DND-41 (cell line): ENCODE data around the gene RRP36.

Experiments
- ATAC-seq: fragments of 200-7000 bp; cut with Tn5 transposase; 3 replicates; pipeline ENCODE4 v1.9.1; 2021; ENCODE audit warnings: low read depth; ENCODE audit not compliant: insufficient read depth
- DNase-seq: peaks from one replicate; pipeline ENCODE4 v3.0.0-alpha.2; 2020
- H2AFZ ChIP-seq: 2 replicates; pipeline ENCODE4 v1.6.0; 2012; ENCODE audit warnings: low read depth, low read length
- H3K27ac ChIP-seq: 2 replicates; pipeline ENCODE4 v1.5.1; 2012; ENCODE audit warnings: low read length, inconsistent platforms
- H3K27me3 ChIP-seq: fragments of 200-600 bp; sonication (generic); 2 replicates; pipeline ENCODE4 v1.6.0; 2012; ENCODE audit warnings: low read length, mild to moderate bottlenecking, inconsistent platforms; ENCODE audit not compliant: insufficient read depth, poor library complexity
- H3K36me3 ChIP-seq: 2 replicates; pipeline ENCODE4 v1.5.1; 2012; ENCODE audit warnings: low read length, inconsistent platforms; ENCODE audit not compliant: insufficient read depth
- H3K4me1 ChIP-seq: 2 replicates; pipeline ENCODE4 v1.5.1; 2012; ENCODE audit warnings: mild to moderate bottlenecking, low read length; ENCODE audit not compliant: insufficient read depth
- H3K4me2 ChIP-seq: 2 replicates; pipeline ENCODE4 v1.6.0; 2012; ENCODE audit warnings: mild to moderate bottlenecking, moderate library complexity, low read length, inconsistent platforms; ENCODE audit not compliant: insufficient read depth
- H3K4me3 ChIP-seq, 2 experiments: fragments of 200-600 bp in 1 of 2; shearing (Covaris generic) in 1 of 2; 2 replicates each; pipeline ENCODE4 v1.5.1; 2012 to 2016; ENCODE audit warnings: inconsistent platforms in 2 of 2, low read length in 2 of 2, mild to moderate bottlenecking in 2 of 2, low read depth in 1 of 2, moderate library complexity in 1 of 2
- H3K79me2 ChIP-seq: 2 replicates; pipeline ENCODE4 v1.6.0; 2012; ENCODE audit warnings: low read length, inconsistent platforms; ENCODE audit not compliant: insufficient read depth
- H3K9ac ChIP-seq: 2 replicates; pipeline ENCODE4 v1.6.0; 2012; ENCODE audit warnings: low read depth, mild to moderate bottlenecking, inconsistent platforms, low read length, moderate library complexity
- H3K9me3 ChIP-seq: 2 replicates; pipeline ENCODE4 v1.5.1; 2012; ENCODE audit warnings: low read length, moderate library complexity, mild to moderate bottlenecking, inconsistent platforms; ENCODE audit not compliant: insufficient read depth, severe bottlenecking
- H4K20me1 ChIP-seq: 2 replicates; pipeline ENCODE4 v1.6.0; 2012; ENCODE audit warnings: low read length; ENCODE audit not compliant: insufficient read depth
- CTCF ChIP-seq: IDR thresholded peaks from 2 replicates; pipeline ENCODE4 v1.5.1; 2012; ENCODE audit warnings: borderline replicate concordance, low read length, moderate library complexity, mild to moderate bottlenecking; ENCODE audit not compliant: poor library complexity, severe bottlenecking; ENCODE audit errors: extremely low read depth
- EZH2 ChIP-seq: IDR thresholded peaks from 3 replicates; pipeline ENCODE4 v1.6.1; 2012; ENCODE audit warnings: borderline replicate concordance, low read depth, mild to moderate bottlenecking, moderate library complexity, low read length, inconsistent platforms; ENCODE audit not compliant: severe bottlenecking

RRP36 gene

GRCh38 chr6:43013097-43013842 lies 8.2 kb upstream of the RRP36 start:
- Histone ChIP-seq H4K20me1 (peaks cover 27% of the 10 kb centered on the region; the same call in 1 of the 2 replicates), H2AFZ (peak overlapping the region; percentile 95), H3K27me3 (no peaks in the 10 kb centered on the region), H3K27ac (peak overlapping the region; percentile 86), H3K4me1 (peaks cover 62% of the 10 kb centered on the region), H3K4me2 (peak overlapping the region; percentile 99), H3K9ac (peak overlapping the region; percentile 90), H3K9me3 (no peaks in the 10 kb centered on the region), H3K79me2 (peaks cover 70% of the 10 kb centered on the region), H3K36me3 (peaks cover 72% of the 10 kb centered on the region), H3K4me3 (peak overlapping the region; percentile 91 to 94)
- peak; percentile 0; the same call in 1 of the 3 replicates for ATAC-seq
- TF ChIP-seq CTCF, result no peak
- TF ChIP-seq EZH2, result no peak
- DNase-seq, result no peak

DNA sequence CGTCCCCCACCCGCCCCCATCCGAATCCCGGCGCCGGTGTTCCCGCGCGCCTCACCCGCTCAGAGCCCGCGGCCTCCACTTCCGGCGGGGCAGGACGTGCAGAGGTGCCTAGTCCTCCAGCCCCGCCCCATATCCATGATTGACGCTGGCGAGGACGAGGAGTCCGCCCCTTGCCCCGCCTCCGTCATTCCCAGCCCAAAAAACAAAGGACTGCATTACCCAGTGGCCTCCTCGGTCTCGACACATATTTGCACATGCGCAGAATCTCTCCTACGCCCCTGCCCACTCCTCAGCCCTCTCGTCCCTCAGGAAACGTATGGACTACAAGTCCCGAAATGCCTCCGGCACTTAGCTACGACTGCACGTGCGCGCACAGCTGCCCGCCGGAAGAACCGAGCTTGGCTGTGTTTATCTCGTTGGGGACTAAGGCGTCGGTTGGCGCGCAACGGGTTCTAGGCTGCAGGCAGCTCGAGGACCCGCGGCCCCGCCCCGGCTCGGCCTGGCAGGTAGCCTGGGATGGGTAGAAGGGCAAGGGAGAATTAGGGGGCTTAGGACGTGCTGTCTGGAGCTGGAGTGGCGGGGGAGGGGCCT lies 7.5 kb upstream of the RRP36 start, which contains the start of the genes KLHDC3 and MEA1:
Gene KLHDC3 (plus strand): TSS at position 407 of the 591 bp plus-strand sequence. CDS start 2,944 bp downstream, outside the sequence.
Gene MEA1 (minus strand): TSS at position 104 of the 591 bp plus-strand sequence. CDS start 133 bp downstream, outside the sequence.
- peak within 1 kb of the TSS; percentile 88 for H3K27ac ChIP-seq

GRCh38 chr6:43014434-43014909 lies 7.0 kb upstream of the RRP36 start:
- no peaks in the 10 kb centered on the region for H3K9me3 ChIP-seq
- H4K20me1 ChIP-seq, result peaks cover 27% of the 10 kb centered on the region; the same call in 1 of the 2 replicates
- peaks cover 69% of the 10 kb centered on the region for H3K79me2 ChIP-seq
- peaks cover 64% of the 10 kb centered on the region for H3K4me1 ChIP-seq
- H3K4me3 ChIP-seq, result peak overlapping the region; percentile 74 to 91
- H3K9ac ChIP-seq, result peak overlapping the region; percentile 75
- DNase-seq, result no peak
- H3K36me3 ChIP-seq, result peaks cover 72% of the 10 kb centered on the region
- no peaks in the 10 kb centered on the region for H3K27me3 ChIP-seq
- H3K4me2 ChIP-seq, result peak overlapping the region; percentile 90
- no peak for ATAC-seq
- H2AFZ ChIP-seq, result peak overlapping the region; percentile 76
- H3K27ac ChIP-seq, result peak overlapping the region; percentile 88
- TF ChIP-seq EZH2 (no peak), CTCF (no peak)

More for the DNA sequence above, 7.5 kb upstream of the RRP36 start, which contains the start of the genes KLHDC3 and MEA1:
- Histone ChIP-seq H4K20me1 (peaks cover 27% of the 10 kb centered on the region; the same call in 1 of the 2 replicates), H3K4me3 (peak within 1 kb of the TSS; percentile 91 to 94), H3K4me2 (peak within 1 kb of the TSS; percentile 99), H3K79me2 (peaks cover 69% of the 10 kb centered on the region), H3K9ac (peak within 1 kb of the TSS; percentile 90), H3K27me3 (no peaks in the 10 kb centered on the region), H2AFZ (peak within 1 kb of the TSS; percentile 95), H3K4me1 (peaks cover 62% of the 10 kb centered on the region), H3K9me3 (no peaks in the 10 kb centered on the region), H3K36me3 (peaks cover 72% of the 10 kb centered on the region)
- peak; percentile 100 for DNase-seq
- no peak for TF ChIP-seq CTCF
- TF ChIP-seq EZH2, result no peak
- peak; percentile 88 for ATAC-seq
